GM12892 (cell line): ENCODE results near the gene TSFM.

ENCODE experiments used
- POLR2A ChIP-seq: IDR thresholded peaks from 2 replicates; pipeline ENCODE4 v1.6.1; 2011; ENCODE audit warnings: low read depth, low read length, control low read depth
- TAF1 ChIP-seq: IDR thresholded peaks from 2 replicates; pipeline ENCODE4 v1.6.1; 2011; ENCODE audit warnings: low read depth, mild to moderate bottlenecking, control low read depth, low read length, borderline replicate concordance

GRCh38 chr12:57736741-57737466, 45.7 kb upstream of the TSFM start:
- TF ChIP-seq POLR2A: no peak
- TF ChIP-seq TAF1: no peak
